ENCODE results near the gene DISP3.

The DISP3 gene

DNA sequence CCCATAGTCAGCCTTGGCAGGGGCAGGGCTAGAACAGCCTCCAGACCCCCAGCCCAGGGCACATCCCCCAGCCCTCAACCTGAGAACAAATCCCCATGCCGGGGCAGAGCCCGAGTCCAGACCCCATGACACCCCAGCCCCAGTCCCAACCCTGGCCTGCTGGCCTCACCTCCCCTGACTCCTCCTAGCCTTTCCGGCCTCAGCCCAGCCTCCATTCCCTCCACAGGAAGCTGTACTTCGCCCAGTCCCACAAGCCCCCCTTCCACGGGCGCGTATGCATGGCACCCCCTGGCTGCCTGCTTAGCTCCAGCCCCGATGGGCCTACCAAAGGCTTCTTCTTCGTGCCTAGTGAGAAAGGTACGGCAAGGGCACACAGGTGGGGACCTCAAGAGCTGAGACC lies 50.4 kb downstream of the DISP3 start:
- DNase-seq (ENCODE audit: low read depth), result no peak

GRCh38 chr1:11529763-11530730 lies 51.1 kb downstream of the DISP3 start:
- DNase-seq (ENCODE audit: low read depth), result no peak

GRCh38 chr1:11530731-11531311 lies 51.9 kb downstream of the DISP3 start:
- DNase-seq (ENCODE audit: low read depth), result no peak

DNA sequence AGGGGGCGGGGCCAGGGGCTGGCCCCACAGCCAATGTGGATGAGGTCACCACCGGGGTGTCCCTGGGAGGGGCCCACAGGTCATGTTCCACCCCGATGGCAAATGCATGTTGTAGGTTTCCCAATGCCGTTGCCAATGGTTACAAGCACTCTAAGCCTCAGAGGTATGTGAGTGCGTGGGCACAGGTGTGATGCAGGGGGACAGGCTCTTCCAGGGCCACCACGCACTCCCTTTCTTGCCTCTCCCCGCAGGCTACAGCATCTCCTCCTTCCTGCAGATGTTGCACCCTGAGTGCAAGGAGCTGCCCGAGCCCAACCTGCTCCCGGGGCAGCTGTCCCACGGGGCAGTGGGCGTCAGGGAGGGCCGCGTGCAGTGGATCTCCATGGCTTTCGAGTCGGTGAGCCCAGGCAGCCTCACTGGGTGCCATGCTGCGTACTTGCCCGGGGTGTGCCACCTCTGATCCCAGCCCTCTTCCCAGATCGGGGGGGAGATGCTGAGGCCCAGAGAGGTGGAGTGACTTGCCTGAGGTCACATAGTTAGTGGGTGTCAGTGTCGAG lies 52.4 kb downstream of the DISP3 start:
- DNase-seq (ENCODE audit: low read depth), result no peak

- DNase-seq (ENCODE audit: low read depth), result no peak
Observed at GRCh38 chr1:11531943-11532342, 53.0 kb downstream of the DISP3 start.

GRCh38 chr1:11533790-11534787 lies 55.1 kb downstream of the DISP3 start:
- DNase-seq (ENCODE audit: low read depth), result no peak

- no peak for DNase-seq (ENCODE audit: low read depth)
Observed at GRCh38 chr1:11534846-11535245, 55.9 kb downstream of the DISP3 start.

DNA sequence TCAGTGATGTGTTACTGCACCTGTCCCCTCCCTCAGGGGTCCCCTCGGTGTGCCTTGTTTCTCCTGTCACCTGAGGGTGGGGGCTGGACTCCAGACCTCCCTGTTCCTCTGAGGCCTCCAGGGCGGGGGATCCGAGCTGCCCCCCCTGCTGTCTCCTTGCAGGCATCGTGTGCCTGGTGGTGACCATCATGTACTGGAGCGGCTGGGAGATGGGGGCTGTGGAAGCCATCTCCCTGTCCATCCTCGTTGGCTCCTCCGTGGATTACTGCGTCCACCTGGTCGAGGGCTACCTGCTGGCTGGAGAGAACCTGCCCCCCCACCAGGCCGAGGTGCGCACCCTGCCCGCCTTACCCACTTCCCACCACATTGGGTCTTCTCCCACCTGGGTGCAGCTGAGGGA lies 56.4 kb downstream of the DISP3 start:
- DNase-seq (ENCODE audit: low read depth), result no peak

DNA sequence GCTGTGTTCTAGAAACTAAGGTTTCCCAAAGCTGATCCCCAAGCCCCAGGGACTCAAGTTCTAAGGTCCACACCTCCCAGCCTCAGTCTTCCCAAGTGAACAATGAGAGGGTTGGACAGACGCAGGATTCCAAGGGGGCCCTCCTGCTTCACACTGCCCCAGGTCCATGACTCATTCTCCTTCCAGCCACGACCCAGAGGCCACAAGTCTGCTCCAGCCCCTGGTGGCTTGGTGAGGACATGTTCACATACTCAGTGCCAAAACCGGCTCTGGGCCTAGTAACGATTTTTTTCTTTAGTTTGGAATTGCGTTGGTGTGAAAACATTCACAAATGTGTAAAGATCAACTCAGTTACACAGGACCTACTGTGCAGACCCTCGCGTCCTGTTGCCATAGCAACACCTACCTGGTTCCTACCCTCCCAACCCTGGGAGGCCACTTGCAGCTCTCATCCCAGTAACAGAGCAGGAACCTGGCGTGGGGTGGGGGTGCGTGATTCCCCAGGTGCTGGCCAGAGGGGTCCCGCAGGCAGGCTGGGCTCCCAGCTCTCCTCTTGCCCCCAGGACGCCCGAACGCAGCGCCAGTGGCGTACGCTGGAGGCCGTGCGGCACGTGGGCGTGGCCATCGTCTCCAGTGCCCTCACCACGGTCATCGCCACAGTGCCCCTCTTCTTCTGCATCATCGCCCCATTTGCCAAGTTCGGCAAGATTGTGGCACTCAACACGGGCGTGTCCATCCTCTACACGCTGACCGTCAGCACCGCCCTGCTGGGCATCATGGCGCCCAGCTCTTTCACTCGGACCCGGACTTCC lies 57.0 kb downstream of the DISP3 start:
- no peak for DNase-seq (ENCODE audit: low read depth)

GRCh38 chr1:11536573-11537379 lies 57.8 kb downstream of the DISP3 start:
- DNase-seq (ENCODE audit: low read depth), result no peak

GRCh38 chr1:11537380-11537764 lies 58.4 kb downstream of the DISP3 start:
- DNase-seq (ENCODE audit: low read depth), result no peak

DNA sequence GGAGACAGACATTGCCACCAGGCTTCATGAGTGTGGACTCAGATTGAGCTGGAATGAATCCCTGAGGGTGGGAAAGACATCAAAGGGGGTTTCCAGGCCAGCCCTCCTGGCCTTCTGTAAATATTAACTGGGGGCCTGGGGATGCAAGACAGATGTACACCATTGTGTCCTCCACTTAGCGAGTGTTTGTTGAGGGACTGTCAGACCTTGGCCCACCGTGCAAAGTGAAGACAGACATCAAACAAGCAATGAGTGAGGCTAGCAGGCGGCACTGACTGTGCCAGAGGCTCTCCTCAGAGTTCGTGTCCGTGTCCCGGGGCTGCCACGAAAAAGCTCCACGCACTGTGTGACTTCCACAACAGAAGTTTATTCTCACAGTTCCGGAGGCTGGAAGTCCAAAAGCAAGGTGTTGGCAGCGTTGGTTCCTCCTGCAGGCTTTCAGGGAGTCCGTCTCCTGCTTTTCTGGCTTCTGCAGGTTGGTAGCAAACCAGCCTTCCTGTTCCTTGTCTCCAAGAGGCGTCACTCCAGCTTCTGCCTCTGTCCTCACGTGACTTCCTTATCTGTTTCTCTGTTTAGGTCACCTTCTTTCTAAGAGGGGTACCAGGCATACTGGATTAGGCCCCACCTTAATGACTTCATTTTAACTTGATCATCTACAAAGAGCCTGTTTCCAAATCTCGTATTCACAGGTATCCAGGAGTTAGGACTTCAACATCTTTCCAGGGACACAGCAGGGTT lies 59.1 kb downstream of the DISP3 start:
- DNase-seq (ENCODE audit: low read depth), result no peak

GRCh38 chr1:11538886-11539285 lies 59.9 kb downstream of the DISP3 start:
- DNase-seq (ENCODE audit: low read depth), result no peak

- DNase-seq (ENCODE audit: low read depth), result no peak
Observed at GRCh38 chr1:11539850-11540772, 61.2 kb downstream of the DISP3 start.

DNA sequence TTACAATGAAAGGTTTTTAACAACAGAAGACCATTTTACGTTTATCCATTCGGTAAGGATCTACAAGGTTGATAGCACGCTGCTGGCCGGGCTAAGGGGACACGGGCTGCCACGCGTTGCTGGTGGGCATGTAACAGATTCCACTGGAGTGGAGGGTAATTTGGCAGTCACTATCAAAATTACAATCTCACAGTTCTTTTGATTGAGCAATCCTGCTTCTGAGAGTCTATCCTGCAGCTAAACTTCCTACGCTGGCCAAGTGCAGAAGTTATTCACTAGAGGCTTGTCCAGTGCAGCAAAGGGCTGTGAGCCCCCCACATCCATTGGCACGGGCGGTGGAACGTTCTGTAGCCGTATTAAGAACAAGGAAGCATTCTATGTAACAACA lies 61.8 kb downstream of the DISP3 start:
- no peak for DNase-seq (ENCODE audit: low read depth)

GRCh38 chr1:11541236-11541635 lies 62.3 kb downstream of the DISP3 start:
- DNase-seq (ENCODE audit: low read depth), result no peak

GRCh38 chr1:11541956-11542355 lies 63.0 kb downstream of the DISP3 start:
- DNase-seq (ENCODE audit: low read depth), result no peak

DNA sequence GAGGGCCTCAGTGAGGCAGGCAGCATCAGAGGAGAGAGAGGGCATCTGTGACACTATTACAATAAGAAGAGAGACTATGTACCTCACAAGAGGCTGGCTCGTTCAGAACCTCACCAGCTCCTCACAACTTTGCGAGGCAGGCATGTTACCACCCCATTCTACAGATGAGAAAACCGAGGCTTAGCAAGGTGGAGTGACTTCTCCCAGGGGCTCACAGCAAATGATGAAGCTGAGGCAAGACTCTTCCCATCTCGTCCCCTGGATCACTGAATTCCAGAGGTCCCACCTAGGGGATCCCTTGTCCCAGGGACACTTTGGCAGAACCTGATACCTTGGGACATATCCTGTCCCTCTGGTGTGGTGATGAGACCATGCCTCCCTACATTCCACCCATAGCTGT lies 64.4 kb downstream of the DISP3 start:
- DNase-seq (ENCODE audit: low read depth), result no peak
